ENCODE results near the gene BRME1. TPM values are rescaled to one million over a fixed set of nuclear protein-coding genes. Genes with fewer than 3 reads are reported as not detected.

The BRME1 gene
- total RNA-seq, 5 donors from 2014 or later (not counting 1 experiment from before 2014, with no cell fraction given): 1.3 to 3.6 (median 1.7) TPM

DNA sequence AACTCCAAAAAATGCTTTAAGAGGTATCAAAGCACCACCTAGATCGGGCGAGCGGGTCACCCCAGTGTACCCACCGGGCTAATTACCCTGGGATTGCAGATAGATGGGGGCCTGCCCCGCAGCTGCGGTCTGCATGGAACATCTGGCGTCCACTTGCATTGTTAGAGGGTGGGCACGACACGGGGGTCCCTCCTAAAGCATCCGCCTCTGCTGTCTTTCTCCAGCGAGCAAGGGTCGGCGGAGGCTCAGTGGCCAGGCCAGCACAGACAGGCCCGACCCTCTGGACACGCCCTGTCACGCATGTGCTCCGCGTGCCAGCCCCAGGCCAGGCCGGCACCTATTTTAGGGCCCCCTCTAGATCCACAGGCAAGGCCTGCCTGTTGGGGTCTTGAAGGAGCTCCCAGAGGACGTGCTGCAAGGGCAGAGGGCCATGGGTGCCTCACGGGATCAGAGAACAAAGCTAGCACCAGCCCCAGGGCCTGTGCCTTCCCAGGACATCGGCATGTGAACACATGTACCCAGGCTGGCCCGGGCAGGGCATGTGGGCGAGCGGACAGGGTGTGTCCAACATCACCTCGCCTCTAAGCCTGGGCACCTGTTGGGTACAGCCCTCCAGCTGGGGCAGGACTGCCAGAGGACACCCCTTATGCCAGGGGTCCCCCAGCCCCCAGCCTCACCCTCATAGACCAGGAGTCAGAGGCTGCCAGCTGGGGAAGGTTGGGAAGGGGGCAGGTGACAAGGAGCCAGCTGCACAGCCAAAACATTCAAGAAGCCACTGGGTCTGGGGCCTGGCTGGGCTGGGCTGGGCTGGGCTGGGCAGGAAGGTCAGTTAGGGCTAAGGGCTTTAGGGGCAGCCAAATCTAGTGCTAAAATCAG is 64.6 kb downstream of the BRME1 start:
- Mint-ChIP-seq H3K27ac (peak overlapping the region; percentile 97 to 98), H3K9me3 (no peaks in the 10 kb centered on the region), H3K4me1 (peaks cover 67 to 76% (median 71%) of the 10 kb centered on the region in 3 donors), H3K4me3 (peak overlapping the region; percentile 83 to 90 (median 86)), H3K36me3 (peaks cover 3% of the 10 kb centered on the region), H3K27me3 (no peaks in the 10 kb centered on the region)
- WGBS (ENCODE audit: insufficient coverage): 42% methylated on average over 22 of the region's 26 CpGs
- no peaks in the 10 kb centered on the region for H3K9me3 ChIP-seq
- CTCF ChIA-PET: no interaction called here
- peak overlapping the region; percentile 53 to 74 for H3K4me3 ChIP-seq (ENCODE audit: control insufficient read depth in 1 of 2, extremely low read depth in 1 of 2, low read length in 1 of 2)
- no peaks in the 10 kb centered on the region for H3K27me3 ChIP-seq (replicated peaks in 1 of 2; ENCODE audit: control insufficient read depth in 2 of 2, extremely low read depth in 1 of 2, insufficient read depth in 2 of 2, low read length in 1 of 2)
- DNase-seq: peak in 3 of 35 experiments; percentile 46 to 67 (median 53)
- peak overlapping the region; percentile 100 for H3K27ac ChIP-seq (ENCODE audit: low read length)
- POLR2A ChIA-PET: interaction anchor here (0.5 to 1.2 kb wide), 5 partner anchors 9 to 677 kb away, joined by 3 to 7 read pairs (median 5); partner anchors contain the start of genes DNAJB1 (in 1 of the 2), MRI1 (in 1 of the 2) and RFX1 (in 1 of the 2)
- peaks cover 0 to 1% of the 10 kb centered on the region in 2 donors for H3K36me3 ChIP-seq (ENCODE audit: control insufficient read depth in 2 of 2, extremely low read depth in 1 of 2, insufficient read depth in 1 of 2, low read length in 1 of 2)
- no peak for ATAC-seq (replicated peaks in 1 of 4)
- H3K4me1 ChIP-seq (ENCODE audit: control insufficient read depth in 1 of 2, extremely low read depth in 1 of 2, insufficient read depth in 2 of 2, low read length in 2 of 2): peaks cover 45 to 93% of the 10 kb centered on the region in 2 experiments

DNA sequence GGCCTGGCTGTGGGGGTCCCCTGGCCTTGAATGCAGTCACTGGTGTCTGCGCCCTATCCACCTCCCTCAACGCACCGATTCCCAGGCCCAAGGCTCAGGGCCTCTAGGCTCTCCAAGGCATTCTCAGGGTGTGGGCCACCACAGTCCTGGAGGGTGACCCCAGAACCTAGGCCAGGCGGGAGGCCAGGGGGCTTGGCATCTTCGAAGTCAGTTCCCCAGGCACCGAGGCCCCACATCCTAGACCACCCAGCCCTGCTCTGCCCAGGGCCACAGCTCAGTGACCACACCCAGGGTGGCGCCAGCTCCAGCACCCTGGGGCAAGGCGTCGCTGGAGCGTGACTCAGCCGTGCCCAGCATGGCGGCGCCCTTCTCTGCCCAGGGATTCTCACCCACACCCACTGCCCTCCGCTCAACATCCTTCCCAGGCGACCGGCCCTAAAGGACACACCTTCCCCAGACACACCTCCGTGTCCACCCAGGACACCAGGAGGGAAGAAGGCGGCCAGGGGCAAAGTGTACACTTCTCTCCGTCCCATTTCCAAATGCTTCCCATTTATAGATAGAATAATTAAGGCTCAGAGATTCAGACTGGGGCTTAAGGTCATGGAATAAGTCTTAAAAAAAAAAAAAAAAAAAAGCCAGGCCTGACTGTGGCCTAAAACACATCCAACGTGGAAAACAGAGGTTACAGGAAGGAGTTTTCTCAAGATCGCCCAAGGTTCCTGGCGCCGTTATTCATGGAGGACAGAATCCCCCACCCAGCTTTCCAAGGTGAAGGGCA is 65.4 kb downstream of the BRME1 start:
- H3K9me3 ChIP-seq: no peaks in the 10 kb centered on the region
- Mint-ChIP-seq H3K9me3 (no peaks in the 10 kb centered on the region), H3K4me3 (peak overlapping the region; percentile 83 to 90 (median 86)), H3K36me3 (peaks cover 3% of the 10 kb centered on the region), H3K4me1 (peaks cover 65 to 75% (median 67%) of the 10 kb centered on the region in 3 donors), H3K27me3 (no peaks in the 10 kb centered on the region), H3K27ac (peak overlapping the region; percentile 97 to 98)
- no peaks in the 10 kb centered on the region for H3K27me3 ChIP-seq (replicated peaks in 1 of 2; ENCODE audit: control insufficient read depth in 2 of 2, extremely low read depth in 1 of 2, insufficient read depth in 2 of 2, low read length in 1 of 2)
- ChIA-PET POLR2A (interaction anchor here (0.6 to 1.5 kb wide), 6 partner anchors 9 to 540 kb away, joined by 3 to 7 read pairs (median 4); partner anchors contain the start of gene RFX1 (in 1 of the 2)), CTCF (interaction anchor here in 1 of 2 donors (0.5 kb wide), 1 partner anchor 681 kb away, joined by 4 read pairs; no protein-coding TSS in a partner anchor)
- ATAC-seq (replicated peaks in 1 of 4): no peak
- peak in 8 of 35 experiments; percentile 40 to 66 (median 50) for DNase-seq
- WGBS (ENCODE audit: insufficient coverage): 27% methylated on average over 16 of the region's 23 CpGs
- H3K4me3 ChIP-seq (ENCODE audit: control insufficient read depth in 1 of 2, extremely low read depth in 1 of 2, low read length in 1 of 2): peak overlapping the region; percentile 26 to 74
- peak overlapping the region; percentile 100 for H3K27ac ChIP-seq (ENCODE audit: low read length)
- H3K36me3 ChIP-seq (ENCODE audit: control insufficient read depth in 2 of 2, extremely low read depth in 1 of 2, insufficient read depth in 1 of 2, low read length in 1 of 2): peaks cover 0 to 9% of the 10 kb centered on the region in 2 donors
- H3K4me1 ChIP-seq (ENCODE audit: control insufficient read depth in 1 of 2, extremely low read depth in 1 of 2, insufficient read depth in 2 of 2, low read length in 2 of 2): peaks cover 43 to 94% of the 10 kb centered on the region in 2 experiments

DNA sequence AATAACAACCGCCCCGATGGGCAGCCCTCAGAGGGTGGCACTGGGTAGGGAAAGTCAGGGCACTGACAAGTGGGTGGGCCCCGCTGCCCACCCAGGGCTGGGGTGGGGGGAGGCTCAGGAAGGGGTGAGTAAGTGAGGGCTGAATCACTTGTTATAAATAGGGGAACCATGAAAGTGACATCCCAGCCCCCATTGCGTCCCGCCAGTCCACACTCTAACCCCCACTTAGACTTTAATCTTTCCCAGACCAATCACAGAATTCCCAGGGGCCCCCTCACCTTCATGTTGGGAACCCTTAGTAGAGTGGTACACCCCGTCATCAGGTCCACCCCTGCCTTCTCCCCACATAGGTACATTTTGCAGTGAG is 66.0 kb downstream of the BRME1 start:
- peaks cover 3% of the 10 kb centered on the region for H3K36me3 Mint-ChIP-seq
- ChIA-PET CTCF (interaction anchor here in 1 of 2 donors (0.5 to 2.0 kb wide), 3 partner anchors 22 to 682 kb away, joined by 4 to 10 read pairs (median 6); no protein-coding TSS in a partner anchor), POLR2A (interaction anchor here (0.6 to 1.5 kb wide), 6 partner anchors 8 to 541 kb away, joined by 3 to 7 read pairs (median 4); partner anchors contain the start of gene RFX1 (in 1 of the 2))
- no peaks in the 10 kb centered on the region for H3K9me3 ChIP-seq
- H3K27ac ChIP-seq (ENCODE audit: low read length): peak overlapping the region; percentile 100
- H3K4me1 Mint-ChIP-seq: peaks cover 59 to 75% (median 64%) of the 10 kb centered on the region in 3 donors
- no peaks in the 10 kb centered on the region for H3K9me3 Mint-ChIP-seq
- no peaks in the 10 kb centered on the region for H3K27me3 ChIP-seq (replicated peaks in 1 of 2; ENCODE audit: control insufficient read depth in 2 of 2, extremely low read depth in 1 of 2, insufficient read depth in 2 of 2, low read length in 1 of 2)
- peak in 2 of 4 experiments; percentile 2 to 3 for ATAC-seq (replicated peaks in 1 of 4)
- no CpG with 5 or more reads among the region's 6 CpGs for WGBS (ENCODE audit: insufficient coverage)
- peaks cover 43 to 92% of the 10 kb centered on the region in 2 experiments for H3K4me1 ChIP-seq (ENCODE audit: control insufficient read depth in 1 of 2, extremely low read depth in 1 of 2, insufficient read depth in 2 of 2, low read length in 2 of 2)
- peak overlapping the region; percentile 97 to 98 for H3K27ac Mint-ChIP-seq
- DNase-seq: no peak
- H3K4me3 ChIP-seq (ENCODE audit: control insufficient read depth in 1 of 2, extremely low read depth in 1 of 2, low read length in 1 of 2): peak overlapping the region; percentile 26 to 74
- H3K27me3 Mint-ChIP-seq: no peaks in the 10 kb centered on the region
- H3K4me3 Mint-ChIP-seq: peak overlapping the region; percentile 83 to 90 (median 86)
- H3K36me3 ChIP-seq (ENCODE audit: control insufficient read depth in 2 of 2, extremely low read depth in 1 of 2, insufficient read depth in 1 of 2, low read length in 1 of 2): peaks cover 0 to 9% of the 10 kb centered on the region in 2 donors

DNA sequence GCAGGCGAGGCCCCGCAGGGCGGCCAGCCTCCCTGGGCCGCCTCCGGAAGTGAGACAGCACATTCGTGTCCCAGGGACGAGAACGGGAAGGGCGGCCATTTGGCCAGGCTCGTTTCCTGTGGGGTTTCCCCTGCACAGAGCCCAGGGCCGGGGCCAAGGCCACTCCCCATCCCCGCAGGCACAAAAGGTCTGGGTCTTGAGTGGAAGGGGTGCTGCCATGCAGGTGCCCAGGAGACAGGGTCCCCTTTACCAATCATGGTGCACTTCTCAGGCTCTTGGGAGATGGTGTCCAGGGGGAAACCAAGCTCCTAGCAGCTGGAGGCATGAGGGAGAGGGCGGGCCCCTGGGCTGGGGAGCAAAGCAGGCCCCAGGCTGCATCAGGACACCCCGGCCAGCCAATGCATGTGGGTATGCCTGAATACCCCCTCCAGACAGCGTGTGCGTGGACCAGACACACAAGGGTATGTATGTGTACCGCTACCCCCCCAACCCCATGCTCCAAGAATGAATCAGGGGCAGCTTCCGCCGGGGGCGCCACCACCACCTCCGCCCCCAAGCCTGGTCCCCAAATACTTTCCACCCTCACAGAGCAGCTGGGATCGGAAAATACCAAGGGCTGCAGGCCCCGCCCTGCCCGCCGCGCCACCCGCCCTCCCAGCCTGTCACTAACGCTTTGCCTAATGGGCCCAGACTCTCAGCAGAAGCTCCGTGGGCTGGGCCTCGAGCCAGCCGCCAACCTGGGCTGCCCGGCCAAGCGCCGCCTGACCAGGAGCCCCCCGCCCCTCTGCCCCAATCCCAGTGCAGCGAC is 66.6 kb downstream of the BRME1 start:
- CTCF ChIA-PET: interaction anchor here (0.5 to 2.0 kb wide), 4 partner anchors 23 to 683 kb away, joined by 3 to 10 read pairs (median 5); no protein-coding TSS in a partner anchor
- Mint-ChIP-seq H3K27ac (peak overlapping the region; percentile 97 to 98), H3K36me3 (peaks cover 3% of the 10 kb centered on the region), H3K4me3 (peak overlapping the region; percentile 83 to 90 (median 86)), H3K27me3 (no peaks in the 10 kb centered on the region), H3K9me3 (no peaks in the 10 kb centered on the region), H3K4me1 (peaks cover 58 to 73% (median 61%) of the 10 kb centered on the region in 3 donors)
- Histone ChIP-seq H3K4me3 (ENCODE audit: control insufficient read depth in 1 of 2, extremely low read depth in 1 of 2, low read length in 1 of 2) (peak overlapping the region; percentile 60 to 74), H3K27me3 (replicated peaks in 1 of 2; ENCODE audit: control insufficient read depth in 2 of 2, extremely low read depth in 1 of 2, insufficient read depth in 2 of 2, low read length in 1 of 2) (no peaks in the 10 kb centered on the region), H3K4me1 (ENCODE audit: control insufficient read depth in 1 of 2, extremely low read depth in 1 of 2, insufficient read depth in 2 of 2, low read length in 2 of 2) (peaks cover 43 to 92% of the 10 kb centered on the region in 2 experiments), H3K36me3 (ENCODE audit: control insufficient read depth in 2 of 2, extremely low read depth in 1 of 2, insufficient read depth in 1 of 2, low read length in 1 of 2) (peaks cover 0 to 14% of the 10 kb centered on the region in 2 donors), H3K27ac (ENCODE audit: low read length) (peak overlapping the region; percentile 100), H3K9me3 (no peaks in the 10 kb centered on the region)
- POLR2A ChIA-PET: interaction anchor here (0.6 to 1.5 kb wide), 7 partner anchors 9 to 541 kb away, joined by 3 to 7 read pairs (median 3); no protein-coding TSS in a partner anchor
- 2% methylated on average over 21 of the region's 36 CpGs for WGBS (ENCODE audit: insufficient coverage)
- peak; percentile 35 to 50 (median 42) for ATAC-seq (replicated peaks in 1 of 4)
- peak; percentile 45 to 86 (median 72) for DNase-seq

DNA sequence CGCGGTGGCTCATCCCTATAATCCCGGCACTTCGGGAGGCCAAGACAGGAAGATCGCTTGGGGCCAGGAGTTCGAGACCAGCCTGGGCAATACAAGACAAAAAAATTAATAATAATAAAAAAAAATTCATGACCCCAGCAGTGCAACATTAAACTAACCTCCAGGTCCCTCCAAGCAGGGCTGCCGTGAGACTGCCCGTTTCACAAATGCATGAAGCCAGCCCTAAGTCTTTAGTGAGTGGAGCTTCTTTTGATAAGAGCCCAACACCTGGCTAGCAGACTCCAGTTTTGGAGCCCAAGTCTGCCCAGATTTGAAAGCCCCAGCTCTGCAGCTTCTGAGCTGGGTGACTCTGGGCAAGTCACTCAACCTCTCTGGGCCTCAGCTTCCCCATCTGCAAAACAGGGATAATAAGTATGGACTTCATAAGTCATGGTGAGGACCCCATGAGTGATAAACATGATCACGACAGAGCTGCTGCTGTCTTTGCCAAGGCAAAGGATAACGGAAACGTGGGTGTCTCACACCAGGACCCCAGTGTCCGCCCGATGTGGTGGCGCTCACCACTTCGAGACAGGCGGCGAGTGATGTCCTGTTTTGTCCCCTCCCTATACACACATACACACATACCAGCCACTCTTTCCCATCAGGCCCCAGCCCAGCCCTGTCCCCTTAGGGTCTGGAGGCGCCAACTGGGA is 67.3 kb downstream of the BRME1 start:
- Mint-ChIP-seq H3K36me3 (peaks cover 7% of the 10 kb centered on the region), H3K9me3 (no peaks in the 10 kb centered on the region), H3K27me3 (no peaks in the 10 kb centered on the region), H3K27ac (peak overlapping the region; percentile 97 to 98), H3K4me1 (peaks cover 58 to 72% (median 60%) of the 10 kb centered on the region in 3 donors), H3K4me3 (peak overlapping the region; percentile 83 to 90 (median 86))
- peaks cover 39 to 92% of the 10 kb centered on the region in 2 experiments for H3K4me1 ChIP-seq (ENCODE audit: control insufficient read depth in 1 of 2, extremely low read depth in 1 of 2, insufficient read depth in 2 of 2, low read length in 2 of 2)
- DNase-seq: peak in 1 of 35 experiments; percentile 72
- ATAC-seq (replicated peaks in 1 of 4): peak in 1 of 4 experiments; percentile 3
- 24% methylated on average over 10 of the region's 18 CpGs for WGBS (ENCODE audit: insufficient coverage)
- H3K27me3 ChIP-seq (replicated peaks in 1 of 2; ENCODE audit: control insufficient read depth in 2 of 2, extremely low read depth in 1 of 2, insufficient read depth in 2 of 2, low read length in 1 of 2): no peaks in the 10 kb centered on the region
- POLR2A ChIA-PET: interaction anchor here in 1 of 2 donors (0.7 to 3.4 kb wide), 2 partner anchors 8 to 24 kb away, joined by 3 to 22 read pairs; no protein-coding TSS in a partner anchor
- H3K27ac ChIP-seq (ENCODE audit: low read length): peak overlapping the region; percentile 100
- H3K4me3 ChIP-seq (ENCODE audit: control insufficient read depth in 1 of 2, extremely low read depth in 1 of 2, low read length in 1 of 2): peak overlapping the region; percentile 60 to 74
- no peaks in the 10 kb centered on the region for H3K9me3 ChIP-seq
- CTCF ChIA-PET: interaction anchor here in 1 of 2 donors (2.0 kb wide), 1 partner anchor 24 kb away, joined by 10 read pairs; no protein-coding TSS in a partner anchor
- H3K36me3 ChIP-seq (ENCODE audit: control insufficient read depth in 2 of 2, extremely low read depth in 1 of 2, insufficient read depth in 1 of 2, low read length in 1 of 2): peaks cover 0 to 18% of the 10 kb centered on the region in 2 donors
